Endodermal cell (in vitro differentiated cells): ENCODE measurements around the gene MRPS16. TPM values are rescaled to one million over a fixed set of nuclear protein-coding genes. Genes with fewer than 3 reads are reported as not detected.
"Not testable (repeated sequence)": the region's sequence is repeated elsewhere in the genome, so short reads cannot be mapped to it uniquely, and the experiment has no call there.

Experiments
- DNase-seq: peaks from one replicate; pipeline ENCODE4 v3.0.0-alpha.2; 2017
- H3K27ac ChIP-seq: 2 replicates; pipeline ENCODE4 v1.5.1; 2013; ENCODE audit warnings: mild to moderate bottlenecking, low read depth, low read length, moderate library complexity
- H3K27me3 ChIP-seq: 2 replicates; pipeline ENCODE4 v1.6.1; 2013; ENCODE audit warnings: mild to moderate bottlenecking, low read length, moderate library complexity; ENCODE audit not compliant: insufficient read depth, control insufficient read depth, poor library complexity, severe bottlenecking
- H3K36me3 ChIP-seq: 2 replicates; pipeline ENCODE4 v1.7.0; 2013; ENCODE audit warnings: mild to moderate bottlenecking, low read length, moderate library complexity; ENCODE audit not compliant: control insufficient read depth, insufficient read depth
- H3K4me1 ChIP-seq: one replicate; pipeline ENCODE4 v1.7.0; 2013; ENCODE audit warnings: low read length; ENCODE audit not compliant: control insufficient read depth, insufficient read depth
- H3K4me3 ChIP-seq: 2 replicates; pipeline ENCODE4 v1.5.1; 2013; ENCODE audit warnings: mild to moderate bottlenecking, low read length, moderate library complexity
- H3K9ac ChIP-seq: 2 replicates; pipeline ENCODE4 v1.6.1; 2013; ENCODE audit warnings: mild to moderate bottlenecking, low read length, moderate library complexity; ENCODE audit not compliant: poor library complexity, severe bottlenecking; ENCODE audit errors: extremely low read depth
- H3K9me3 ChIP-seq: 2 replicates; pipeline ENCODE4 v1.6.1; 2013; ENCODE audit warnings: mild to moderate bottlenecking, low read length, moderate library complexity; ENCODE audit not compliant: control insufficient read depth
- H3K27ac Mint-ChIP-seq: 2 replicates; pipeline ENCODE4 v1.8.0; 2020; ENCODE audit warnings: mixed read lengths
- H3K27me3 Mint-ChIP-seq: 2 replicates; pipeline ENCODE4 v1.8.0; 2021; ENCODE audit warnings: mild to moderate bottlenecking, mixed read lengths; ENCODE audit not compliant: insufficient read depth
- H3K36me3 Mint-ChIP-seq: 2 replicates; pipeline ENCODE4 v1.8.0; 2020; ENCODE audit warnings: low read depth, mixed read lengths
- H3K4me1 Mint-ChIP-seq: 2 replicates; pipeline ENCODE4 v1.8.0; 2020; ENCODE audit warnings: mixed read lengths
- H3K4me3 Mint-ChIP-seq: 2 replicates; pipeline ENCODE4 v1.8.0; 2020; ENCODE audit warnings: mild to moderate bottlenecking, moderate library complexity, mixed read lengths
- H3K9me3 Mint-ChIP-seq: 2 replicates; pipeline ENCODE4 v1.8.0; 2020; ENCODE audit warnings: mild to moderate bottlenecking, mixed read lengths
- CTCF ChIP-seq: fragments of 200-600 bp; sonication (generic); conservative IDR thresholded peaks from 2 replicates; pipeline ENCODE4 v1.5.0; 2021; ENCODE audit warnings: antibody characterized with exemption, mild to moderate bottlenecking
- WGBS, 2 experiments: methylation state at CpG; one replicate each; pipeline versions ENCODE4 v1.1.5 to v1.1.7; 2013; ENCODE audit warnings: missing lambda C conversion rate in 2 of 2, mixed read lengths in 1 of 2; ENCODE audit not compliant: insufficient coverage in 1 of 2, insufficient read length in 1 of 2; 5-methylcytosine and 5-hydroxymethylcytosine counted together
- total RNA-seq, 2 donors: library from RNA; stranded (reverse); fragmentation: NEBNext Ultra II Directional in 1 of 2; extraction: Animal tissue kit (Norgen Biotek cat#: 25700) in 1 of 2; gene quantifications; 2 replicates in 1 of 2; 3 replicates in 1 of 2; pipeline ENCODE4 v1.2.1, GENCODE V29; 2021

Gene MRPS16
- total RNA-seq, 2 donors from 2014 or later: 100.0 to 104 TPM

DNA sequence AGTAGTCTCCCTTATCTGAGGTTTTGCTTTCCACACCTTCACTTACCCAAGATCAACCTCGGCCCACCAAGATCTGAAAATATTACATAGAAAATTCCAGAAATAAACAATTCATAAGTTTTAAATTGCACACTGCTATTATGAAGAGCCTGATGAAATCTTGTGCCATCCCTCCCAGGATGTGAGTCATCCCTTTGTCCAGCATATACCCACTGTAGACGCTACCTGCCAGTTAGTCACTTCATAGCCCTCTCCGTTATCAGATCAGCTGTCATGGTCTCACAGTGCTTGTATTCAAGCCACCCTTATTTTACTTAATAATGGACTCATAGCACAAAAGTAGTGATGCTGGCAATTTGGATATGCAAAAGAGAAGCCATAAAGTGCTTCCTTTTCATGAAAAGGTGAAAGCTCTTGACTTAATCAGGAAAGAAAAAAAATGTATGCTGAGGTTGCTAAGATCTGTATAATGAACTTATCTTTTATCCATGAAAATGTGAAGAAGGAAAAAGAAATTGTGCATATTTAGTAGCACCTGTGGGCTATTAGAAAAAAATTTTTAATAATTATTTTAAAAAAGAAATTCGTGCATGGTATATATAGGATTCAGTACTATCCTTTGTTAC lies 9.8 kb upstream of the MRPS16 start:
- Mint-ChIP-seq H3K9me3 (peaks cover 38% of the 10 kb centered on the region), H3K4me3 (no peak overlapping the region), H3K27me3 (no peaks in the 10 kb centered on the region), H3K27ac (no peak overlapping the region), H3K4me1 (peaks cover 1% of the 10 kb centered on the region), H3K36me3 (no peaks in the 10 kb centered on the region)
- 81 to 83% methylated on average over 3 to 4 of the region's 4 CpGs for WGBS, 2 experiments
- no peak overlapping the region for H3K9ac ChIP-seq
- H3K4me1 ChIP-seq: no peaks in the 10 kb centered on the region
- DNase-seq: no peak
- no peak for TF ChIP-seq CTCF
- H3K4me3 ChIP-seq: no peak overlapping the region
- H3K27ac ChIP-seq: no peak overlapping the region
- H3K9me3 ChIP-seq: peaks cover 36% of the 10 kb centered on the region
- no peaks in the 10 kb centered on the region for H3K27me3 ChIP-seq
- no peaks in the 10 kb centered on the region for H3K36me3 ChIP-seq

DNA sequence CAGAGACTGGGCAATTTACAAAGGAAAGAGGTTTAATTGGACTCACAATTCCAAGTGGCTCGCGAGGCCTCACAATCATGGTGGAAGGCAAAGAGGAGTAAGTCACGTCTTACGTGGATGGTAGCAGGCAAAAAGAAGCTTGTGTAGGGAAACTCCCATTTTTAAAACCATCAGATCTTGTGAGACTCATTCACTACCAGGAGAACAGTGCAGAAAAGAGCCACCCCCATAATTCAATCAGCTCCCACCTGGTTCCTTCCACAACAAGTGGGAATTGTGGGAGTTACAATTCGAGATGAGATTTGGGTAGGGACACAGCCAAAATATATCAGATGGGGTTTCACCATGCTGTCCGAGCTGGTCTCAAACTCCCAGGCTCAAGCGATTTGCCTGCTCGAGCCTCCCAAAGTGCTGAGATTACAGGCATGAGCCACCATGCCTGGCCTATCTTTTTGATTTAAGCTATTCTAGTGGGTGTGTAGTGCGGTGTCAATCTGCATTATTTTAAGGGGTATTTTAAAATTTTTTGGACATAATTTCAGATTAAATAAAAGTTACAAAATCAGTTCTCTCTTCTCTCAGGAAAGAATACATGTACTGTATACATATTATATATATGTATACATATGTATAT lies 9.0 kb upstream of the MRPS16 start:
- Mint-ChIP-seq H3K36me3 (no peaks in the 10 kb centered on the region), H3K9me3 (peaks cover 39% of the 10 kb centered on the region), H3K27me3 (no peaks in the 10 kb centered on the region), H3K4me1 (peaks cover 1% of the 10 kb centered on the region), H3K27ac (no peak overlapping the region), H3K4me3 (no peak overlapping the region)
- Histone ChIP-seq H3K27me3 (no peaks in the 10 kb centered on the region), H3K9me3 (peaks cover 38% of the 10 kb centered on the region), H3K36me3 (no peaks in the 10 kb centered on the region), H3K4me1 (no peaks in the 10 kb centered on the region), H3K27ac (no peak overlapping the region), H3K9ac (no peak overlapping the region), H3K4me3 (no peak overlapping the region)
- no peak for TF ChIP-seq CTCF
- DNase-seq: no peak
- WGBS, 2 experiments: 92 to 93% methylated on average over 7 to 9 of the region's 9 CpGs

- not testable (repeated sequence) for H3K27me3 ChIP-seq, H3K4me3 Mint-ChIP-seq, H3K4me1 ChIP-seq, H3K9ac ChIP-seq, H3K36me3 ChIP-seq, H3K36me3 Mint-ChIP-seq, H3K27me3 Mint-ChIP-seq, H3K27ac Mint-ChIP-seq, DNase-seq, H3K27ac ChIP-seq, H3K4me1 Mint-ChIP-seq, H3K4me3 ChIP-seq
- 92 to 95% methylated on average over 8 to 10 of the region's 10 CpGs for WGBS, 2 experiments
- H3K9me3 ChIP-seq: peaks cover 38% of the 10 kb centered on the region
- H3K9me3 Mint-ChIP-seq: peaks cover 39% of the 10 kb centered on the region
These were observed 6.2 kb upstream of the MRPS16 start for GRCh38 chr10:73258612-73259011.
